ENCODE measurements around the gene TATDN2.

TATDN2 gene, protein sequence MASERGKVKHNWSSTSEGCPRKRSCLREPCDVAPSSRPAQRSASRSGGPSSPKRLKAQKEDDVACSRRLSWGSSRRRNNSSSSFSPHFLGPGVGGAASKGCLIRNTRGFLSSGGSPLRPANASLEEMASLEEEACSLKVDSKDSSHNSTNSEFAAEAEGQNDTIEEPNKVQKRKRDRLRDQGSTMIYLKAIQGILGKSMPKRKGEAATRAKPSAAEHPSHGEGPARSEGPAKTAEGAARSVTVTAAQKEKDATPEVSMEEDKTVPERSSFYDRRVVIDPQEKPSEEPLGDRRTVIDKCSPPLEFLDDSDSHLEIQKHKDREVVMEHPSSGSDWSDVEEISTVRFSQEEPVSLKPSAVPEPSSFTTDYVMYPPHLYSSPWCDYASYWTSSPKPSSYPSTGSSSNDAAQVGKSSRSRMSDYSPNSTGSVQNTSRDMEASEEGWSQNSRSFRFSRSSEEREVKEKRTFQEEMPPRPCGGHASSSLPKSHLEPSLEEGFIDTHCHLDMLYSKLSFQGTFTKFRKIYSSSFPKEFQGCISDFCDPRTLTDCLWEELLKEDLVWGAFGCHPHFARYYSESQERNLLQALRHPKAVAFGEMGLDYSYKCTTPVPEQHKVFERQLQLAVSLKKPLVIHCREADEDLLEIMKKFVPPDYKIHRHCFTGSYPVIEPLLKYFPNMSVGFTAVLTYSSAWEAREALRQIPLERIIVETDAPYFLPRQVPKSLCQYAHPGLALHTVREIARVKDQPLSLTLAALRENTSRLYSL

DNA sequence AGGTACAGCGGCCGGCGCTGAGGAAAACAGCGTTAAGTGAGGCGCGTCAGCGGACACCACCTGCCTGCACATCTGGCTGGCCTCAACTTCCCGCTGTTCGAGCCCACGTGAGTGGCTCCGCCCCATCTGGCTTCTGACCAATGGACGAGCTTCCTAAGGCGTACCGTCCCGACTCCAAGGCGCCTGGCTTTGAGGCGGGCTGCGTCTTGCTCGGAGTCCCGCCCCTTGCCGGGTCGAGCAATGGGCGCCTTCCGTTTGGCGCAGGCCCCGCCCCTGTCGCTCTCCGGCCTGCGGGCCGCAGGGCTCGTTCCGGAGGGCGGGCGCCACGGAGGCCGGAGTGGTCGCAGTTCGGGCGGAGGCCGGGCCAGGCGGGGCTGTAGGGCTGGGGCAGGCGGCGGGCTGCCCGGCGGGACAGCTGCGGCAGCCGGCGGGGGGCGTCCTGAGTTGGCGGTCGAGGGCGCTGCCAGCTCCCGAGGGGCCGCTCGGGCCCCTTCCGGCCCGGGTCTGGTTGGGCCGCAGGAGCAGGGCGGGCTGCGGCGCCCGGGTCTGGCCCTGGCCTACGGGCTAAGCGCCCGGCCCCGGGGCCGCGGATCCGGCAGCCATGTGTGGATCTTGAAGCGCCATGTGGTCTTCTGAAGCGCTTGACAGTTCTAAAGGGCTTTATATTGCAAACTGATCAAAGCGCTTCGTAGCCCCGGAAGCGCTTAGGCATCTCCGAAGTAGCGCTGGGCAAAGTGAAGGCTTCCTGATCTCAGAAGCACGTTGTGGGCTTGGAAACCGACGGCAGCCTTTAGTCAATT lies at the start of gene TATDN2:
TSS of gene TATDN2 (plus strand) at position 276 of the 800 bp plus-strand sequence. CDS start 742 bp downstream, outside the sequence.
- in situ Hi-C loops (cut with MboI; ENCODE audit: low pct_unique_long_range_greater_than_20kb, low sequenced_read_pairs): no loop called here
- DNase-seq: peak; percentile 97

DNA sequence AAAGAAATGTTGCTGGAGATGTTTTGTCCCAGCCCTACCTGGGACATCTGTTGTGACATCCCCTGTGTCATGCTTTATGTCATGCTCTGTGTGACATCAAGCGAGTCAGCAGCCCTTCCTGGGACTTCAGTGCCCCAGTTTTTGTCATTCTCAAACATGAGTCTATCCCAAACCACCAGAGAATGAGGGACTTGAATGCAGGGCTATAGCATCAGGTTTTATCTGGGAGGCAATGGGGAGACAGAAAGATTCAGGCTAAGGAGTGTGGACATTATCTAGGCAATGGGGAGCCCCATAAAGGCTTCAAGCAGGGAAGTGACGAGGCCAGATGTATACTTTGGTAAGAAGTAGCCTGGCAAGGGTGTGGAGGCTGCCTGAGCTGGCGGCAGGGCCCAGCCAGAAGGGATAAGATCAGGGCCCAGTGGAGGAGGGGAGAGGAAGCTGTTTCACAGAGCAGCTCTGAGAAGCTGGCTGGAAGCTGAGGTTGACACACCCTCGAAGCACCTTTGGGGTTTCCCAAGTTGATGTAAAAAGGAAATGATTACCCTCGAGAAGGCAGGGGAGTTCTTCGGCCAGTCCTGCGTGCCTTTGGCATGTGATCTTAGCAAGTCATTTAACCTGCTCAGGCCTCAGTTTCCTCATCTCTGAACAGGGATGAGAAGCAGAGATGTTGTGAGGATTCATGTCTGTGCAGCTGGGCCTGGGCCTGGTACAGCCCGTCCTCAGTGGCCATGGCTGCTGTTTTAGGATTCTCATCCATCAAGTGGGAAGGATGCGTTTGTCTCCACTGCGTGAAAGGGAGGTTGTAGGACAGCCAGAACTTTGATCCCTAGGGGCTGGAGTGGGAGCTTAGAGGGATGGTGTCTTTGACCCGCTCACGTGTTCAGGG lies 49.3 kb upstream of the TATDN2 start:
- peak; percentile 43 for DNase-seq
- in situ Hi-C loops (cut with MboI; ENCODE audit: low pct_unique_long_range_greater_than_20kb, low sequenced_read_pairs): no loop called here

DNA sequence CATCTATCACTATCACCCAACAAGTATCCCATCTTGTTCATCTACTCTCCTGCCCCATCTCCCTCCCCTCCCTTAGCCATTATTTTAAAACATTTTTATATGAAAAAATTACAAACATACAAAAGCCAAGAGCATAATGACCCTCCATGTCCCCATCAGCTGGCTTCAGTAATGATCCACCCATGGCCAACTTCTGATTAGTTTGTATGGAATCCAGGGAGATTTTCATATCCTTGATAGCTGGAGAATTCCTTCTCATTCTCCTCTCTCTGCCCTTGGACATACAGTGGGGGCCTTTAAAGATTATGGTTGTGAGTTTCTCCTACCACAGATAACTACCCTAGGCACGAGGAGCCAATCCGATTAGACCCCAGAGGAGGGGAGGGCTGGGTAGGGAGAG lies 43.3 kb upstream of the TATDN2 start:
- no peak for DNase-seq
- in situ Hi-C loops (cut with MboI; ENCODE audit: low pct_unique_long_range_greater_than_20kb, low sequenced_read_pairs): no loop called here

DNA sequence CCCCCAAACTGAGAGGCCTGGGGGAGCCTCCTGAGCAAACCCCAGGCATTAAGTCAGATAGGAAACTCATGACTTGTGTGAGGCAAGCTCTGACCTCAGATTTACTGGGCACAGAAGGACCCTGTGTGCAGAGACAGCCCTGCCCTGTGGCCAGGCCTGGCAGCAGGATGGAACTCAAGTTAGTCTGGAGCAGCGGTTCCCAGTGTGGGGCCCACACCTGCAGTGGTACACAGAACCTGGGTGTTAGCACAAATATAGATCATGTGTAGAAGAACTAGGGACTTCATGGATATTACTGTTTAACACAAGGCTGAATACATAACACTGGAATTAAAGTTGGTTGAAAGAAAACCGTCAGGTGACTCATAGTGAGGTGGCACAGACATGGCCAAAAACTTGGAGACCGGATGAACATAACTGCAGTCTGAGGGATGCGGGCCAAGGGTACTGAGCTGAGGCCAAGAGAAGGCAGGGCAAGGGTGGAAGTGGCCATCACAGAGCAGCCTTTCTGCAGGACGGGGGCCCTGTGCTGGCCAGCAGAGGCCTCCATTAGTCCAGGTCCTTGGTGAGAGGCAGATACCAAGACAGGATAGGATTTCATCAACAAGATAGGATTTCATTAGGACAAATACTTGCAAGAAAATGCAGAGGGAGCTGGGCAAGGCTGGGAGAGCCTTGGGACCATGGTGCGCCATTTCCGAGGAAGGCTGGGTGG lies 42.7 kb upstream of the TATDN2 start:
- no peak for DNase-seq
- in situ Hi-C loops (cut with MboI; ENCODE audit: low pct_unique_long_range_greater_than_20kb, low sequenced_read_pairs): no loop called here

DNA sequence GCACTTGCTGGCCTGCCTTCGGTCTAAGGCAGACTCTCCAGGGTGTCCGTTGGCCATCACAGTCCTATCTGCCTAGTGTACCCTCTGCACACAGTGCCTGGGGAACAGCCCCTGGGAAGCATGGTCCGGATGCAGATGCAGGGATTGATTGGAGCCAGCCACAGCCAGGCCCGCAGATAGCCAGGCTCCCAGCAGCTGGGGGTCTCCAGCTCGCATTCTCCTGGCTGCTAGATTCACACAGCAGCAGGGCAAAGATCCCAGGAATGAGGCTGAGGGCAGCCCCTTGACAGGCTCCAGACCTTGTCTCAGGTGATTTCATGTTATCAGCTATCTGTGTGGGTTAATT lies 42.1 kb upstream of the TATDN2 start:
- in situ Hi-C loops (cut with MboI; ENCODE audit: low pct_unique_long_range_greater_than_20kb, low sequenced_read_pairs): no loop called here

DNA sequence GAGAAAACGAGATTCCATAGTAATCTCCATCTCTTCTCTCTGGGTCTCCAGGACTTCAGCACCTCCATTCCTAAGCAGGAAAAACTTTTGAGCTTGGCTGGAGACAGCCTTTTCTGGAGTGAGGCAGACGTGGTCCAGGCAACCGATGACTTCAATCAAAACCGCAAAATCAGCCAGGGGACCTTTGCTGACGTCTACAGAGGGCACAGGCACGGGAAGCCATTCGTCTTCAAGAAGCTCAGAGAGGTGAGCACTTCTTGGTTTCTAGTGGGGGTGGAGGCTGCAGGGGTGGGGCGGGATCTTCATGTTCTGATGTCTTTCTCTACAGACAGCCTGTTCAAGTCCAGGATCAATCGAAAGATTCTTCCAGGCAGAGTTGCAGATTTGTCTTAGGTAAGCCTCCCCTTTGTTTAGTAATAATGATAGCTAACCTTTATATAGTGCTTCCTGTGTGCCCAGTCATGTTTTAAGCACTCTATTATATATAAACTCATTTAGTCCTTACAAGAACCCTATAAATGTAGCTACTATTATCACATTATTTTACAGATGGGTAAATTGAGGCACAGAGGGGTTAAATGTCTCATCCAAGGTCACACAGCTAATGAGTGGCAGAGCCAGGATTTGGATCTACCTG lies 35.0 kb upstream of the TATDN2 start:
- no peak for DNase-seq
- in situ Hi-C loops (cut with MboI; ENCODE audit: low pct_unique_long_range_greater_than_20kb, low sequenced_read_pairs): no loop called here

More for the DNA sequence above, 42.1 kb upstream of the TATDN2 start:
- DNase-seq: no peak

DNA sequence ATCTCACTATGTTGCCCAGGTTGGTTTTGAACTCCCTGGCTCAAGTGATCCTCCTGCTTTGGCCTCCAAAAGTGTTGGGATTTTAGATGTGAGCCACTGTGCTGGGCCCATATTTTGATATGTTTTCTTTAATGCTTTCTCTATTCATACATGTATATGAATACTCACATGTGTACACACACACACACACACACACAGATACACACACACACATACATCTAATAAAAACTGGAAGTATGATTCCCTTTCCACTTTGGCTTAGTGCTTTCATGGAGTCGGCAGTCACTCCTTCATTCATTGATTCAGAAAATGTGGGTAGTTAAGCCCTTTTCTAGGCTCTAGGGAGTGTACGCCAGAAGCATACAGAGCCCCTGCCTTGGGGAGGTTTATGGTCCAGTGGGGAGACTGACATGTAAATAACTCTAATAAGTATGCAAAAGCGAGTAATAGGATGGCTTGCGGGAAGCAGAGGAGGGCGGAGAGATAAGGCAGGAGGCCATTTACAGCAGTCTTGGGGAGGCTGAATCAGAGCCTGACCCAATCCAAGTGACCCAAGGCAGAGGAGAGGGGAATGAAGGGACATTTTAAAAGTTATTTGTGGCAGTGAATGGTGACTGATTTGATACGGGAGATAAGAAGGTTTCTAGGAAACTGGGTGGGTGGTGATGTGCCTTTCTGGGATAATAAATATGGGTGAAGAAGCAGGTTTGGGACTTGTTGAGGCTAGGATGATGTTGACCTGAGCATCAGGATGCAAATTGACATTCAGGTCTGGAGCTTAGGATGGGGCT lies 32.5 kb upstream of the TATDN2 start:
- in situ Hi-C loops (cut with MboI; ENCODE audit: low pct_unique_long_range_greater_than_20kb, low sequenced_read_pairs): no loop called here
- no peak for DNase-seq

DNA sequence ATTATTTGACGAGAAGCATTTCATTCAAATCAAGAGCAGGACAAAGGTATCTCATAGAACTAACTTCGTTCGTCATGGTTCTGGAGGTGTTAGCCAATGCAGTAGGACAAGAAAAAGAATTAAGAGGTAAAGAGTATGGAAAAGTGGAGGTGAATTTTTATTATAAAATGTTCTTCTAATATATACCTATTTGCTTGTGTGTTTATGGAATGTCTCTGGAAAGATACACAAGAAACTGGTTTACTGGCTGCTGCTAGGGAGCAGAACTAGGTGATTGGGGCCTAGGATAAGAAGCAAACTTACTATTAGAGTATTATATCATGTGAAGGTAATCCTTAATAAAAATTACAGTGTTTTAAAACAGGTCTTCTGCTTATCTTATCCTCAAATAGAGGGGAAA lies 30.9 kb upstream of the TATDN2 start:
- in situ Hi-C loops (cut with MboI; ENCODE audit: low pct_unique_long_range_greater_than_20kb, low sequenced_read_pairs): no loop called here
- no peak for DNase-seq

DNA sequence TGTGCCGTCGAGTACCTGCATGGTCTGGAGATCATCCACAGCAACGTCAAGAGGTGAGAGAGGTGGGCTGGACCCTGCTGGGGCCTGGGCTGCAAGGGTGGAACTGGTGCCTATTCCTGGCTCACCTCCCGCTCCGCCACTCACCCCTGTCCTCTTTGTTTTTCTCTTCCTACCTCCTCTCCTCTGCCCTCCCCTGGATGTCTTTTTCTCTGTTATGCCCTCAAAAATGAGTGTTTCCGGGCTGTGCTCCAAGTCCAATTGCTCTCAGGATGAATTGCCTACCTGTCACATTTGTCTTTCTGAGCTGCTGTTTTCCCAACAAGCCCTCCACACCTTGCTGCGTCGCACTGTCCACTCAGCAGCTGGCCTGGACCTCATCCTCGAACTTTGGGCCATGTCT lies 28.5 kb upstream of the TATDN2 start:
- no peak for DNase-seq
- in situ Hi-C loops (cut with MboI; ENCODE audit: low pct_unique_long_range_greater_than_20kb, low sequenced_read_pairs): no loop called here

DNA sequence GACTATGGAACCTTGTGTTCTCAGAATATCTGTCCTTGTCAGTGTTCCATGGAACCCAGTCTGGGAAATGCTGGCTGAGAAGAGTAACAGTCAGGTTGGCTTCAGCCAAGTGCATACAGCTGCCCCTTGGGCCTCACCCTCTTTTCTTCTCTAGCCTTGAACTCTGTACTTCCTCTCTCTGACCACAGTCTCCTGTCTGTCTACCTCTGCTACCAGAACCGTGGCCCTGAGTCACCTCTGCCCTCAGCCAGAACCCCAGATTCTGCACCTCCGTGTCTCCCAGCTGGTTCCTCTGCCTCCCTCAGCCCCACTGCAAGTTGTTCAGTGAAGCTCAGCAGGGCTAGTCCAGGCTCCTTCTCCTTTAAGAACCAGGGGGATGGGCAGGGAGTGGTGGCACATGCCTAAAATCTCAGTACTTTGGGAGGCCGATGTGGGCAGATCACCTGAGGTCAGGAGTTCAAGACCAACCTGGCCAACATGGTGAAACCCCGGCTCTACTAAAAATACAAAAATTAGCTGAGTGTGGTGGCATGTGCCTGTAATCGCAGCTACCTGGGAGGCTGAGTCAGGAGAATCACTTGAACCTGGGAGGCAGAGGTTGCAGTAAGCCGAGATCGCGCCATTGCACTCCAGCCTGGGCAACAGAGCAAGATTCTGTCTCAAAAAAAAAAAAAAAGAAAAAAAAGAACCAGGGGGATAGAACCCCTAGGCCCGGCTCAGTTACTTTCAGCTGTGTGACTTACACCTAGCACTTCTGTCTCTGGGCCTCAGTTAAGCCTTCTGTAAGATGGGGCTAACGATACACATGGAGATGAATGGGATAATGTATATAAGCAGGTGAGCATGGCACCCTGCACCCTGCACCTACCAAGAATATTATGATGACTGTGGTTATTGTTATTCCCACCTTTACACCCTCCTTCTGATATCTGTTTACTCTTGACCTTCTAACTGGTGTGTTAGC lies 24.3 kb upstream of the TATDN2 start:
- in situ Hi-C loops (cut with MboI; ENCODE audit: low pct_unique_long_range_greater_than_20kb, low sequenced_read_pairs): no loop called here
- DNase-seq: peak; percentile 64

DNA sequence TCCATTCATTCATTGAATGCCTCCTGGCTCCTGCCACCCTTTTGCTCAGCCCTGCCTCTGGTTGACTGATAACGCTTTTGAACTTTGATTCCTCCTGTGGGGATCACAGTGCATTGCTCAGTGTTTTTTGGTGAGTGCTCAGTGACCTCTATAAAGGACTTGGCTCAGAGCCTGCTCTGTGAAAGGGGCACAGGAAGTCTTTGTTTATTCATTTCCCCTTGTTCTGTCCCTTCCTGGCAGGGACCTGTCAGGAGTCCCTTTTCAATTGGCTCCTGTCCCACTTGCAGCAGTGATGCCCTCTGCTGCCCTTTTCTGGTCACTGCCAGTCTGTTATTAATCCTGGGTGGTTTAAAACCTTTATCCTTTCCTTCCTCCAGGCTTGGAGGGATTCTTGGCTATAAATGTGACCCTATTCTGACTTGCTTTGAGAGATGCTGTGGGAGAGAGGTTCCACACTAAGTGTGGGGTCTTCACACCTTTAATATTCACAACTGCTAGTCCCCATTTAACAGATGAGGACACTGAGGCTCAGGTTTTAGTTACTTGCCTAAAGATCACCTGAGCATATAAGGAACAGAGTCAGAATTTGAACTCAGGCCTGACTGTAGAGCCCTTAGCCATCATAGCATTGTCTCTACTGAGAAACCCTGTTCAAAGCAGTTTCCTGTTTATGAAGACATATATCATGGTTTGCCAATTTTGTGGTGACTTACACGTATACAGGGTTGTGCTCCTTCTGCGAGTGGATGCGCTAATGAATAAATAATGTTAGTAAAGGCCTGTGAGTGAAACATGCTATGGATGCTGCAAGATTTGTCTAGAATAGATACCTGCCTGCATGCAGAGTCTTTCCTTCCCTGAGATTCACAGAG lies 23.2 kb upstream of the TATDN2 start:
- peak; percentile 82 for DNase-seq
- in situ Hi-C loops (cut with MboI; ENCODE audit: low pct_unique_long_range_greater_than_20kb, low sequenced_read_pairs): no loop called here

DNA sequence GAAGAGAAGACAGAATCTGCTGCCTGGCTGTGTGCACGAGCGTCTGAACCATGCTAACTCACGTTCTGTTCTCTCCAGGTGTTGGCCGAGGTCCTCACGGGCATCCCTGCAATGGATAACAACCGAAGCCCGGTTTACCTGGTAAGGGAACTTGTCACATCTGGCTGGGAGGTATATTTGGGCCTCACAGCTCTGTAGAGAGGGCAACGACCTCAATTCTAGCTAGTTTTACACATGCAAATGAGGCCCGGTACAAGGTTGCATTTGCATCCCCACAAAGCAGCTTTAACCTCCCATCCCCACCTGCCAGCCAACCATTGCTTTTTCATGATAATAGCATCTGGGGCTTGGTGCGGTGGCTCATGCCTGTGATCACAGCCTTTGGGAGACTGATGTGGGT lies 22.0 kb upstream of the TATDN2 start:
- DNase-seq: no peak
- in situ Hi-C loops (cut with MboI; ENCODE audit: low pct_unique_long_range_greater_than_20kb, low sequenced_read_pairs): no loop called here

DNA sequence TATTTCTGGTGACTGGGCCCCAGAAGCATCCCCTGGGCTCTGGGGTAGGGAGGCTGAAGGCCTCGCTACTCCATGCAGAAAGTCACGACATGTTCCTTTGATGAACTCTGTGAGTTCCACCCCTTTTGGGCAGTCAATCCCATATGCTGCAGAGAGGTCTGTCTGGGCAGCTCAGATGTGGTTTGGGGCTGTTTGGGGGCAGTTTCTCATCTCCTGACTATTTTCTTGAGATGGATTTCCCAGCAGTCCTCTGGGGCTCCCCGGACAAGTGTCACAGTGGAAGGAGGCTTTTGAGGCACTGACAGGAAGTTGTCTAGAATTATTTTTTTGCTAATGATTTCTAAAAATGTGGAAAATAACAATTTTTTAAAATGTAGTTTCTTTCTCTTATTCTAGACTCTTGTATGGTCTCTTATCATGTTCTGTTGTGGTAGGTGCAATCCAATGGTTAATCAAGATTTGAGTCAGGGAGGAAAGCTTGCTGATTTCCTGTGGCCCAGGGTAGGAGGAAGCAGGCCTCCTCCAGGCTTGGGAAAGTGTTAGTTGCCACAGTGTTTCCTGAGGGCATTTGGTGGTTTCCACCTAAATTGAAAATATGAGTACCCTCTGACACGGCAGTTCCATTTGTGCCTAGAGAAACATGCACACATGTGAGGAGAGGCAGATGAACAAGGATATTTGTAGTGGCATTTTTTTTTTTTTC lies 19.9 kb upstream of the TATDN2 start:
- in situ Hi-C loops (cut with MboI; ENCODE audit: low pct_unique_long_range_greater_than_20kb, low sequenced_read_pairs): no loop called here
- DNase-seq: peak; percentile 90

DNA sequence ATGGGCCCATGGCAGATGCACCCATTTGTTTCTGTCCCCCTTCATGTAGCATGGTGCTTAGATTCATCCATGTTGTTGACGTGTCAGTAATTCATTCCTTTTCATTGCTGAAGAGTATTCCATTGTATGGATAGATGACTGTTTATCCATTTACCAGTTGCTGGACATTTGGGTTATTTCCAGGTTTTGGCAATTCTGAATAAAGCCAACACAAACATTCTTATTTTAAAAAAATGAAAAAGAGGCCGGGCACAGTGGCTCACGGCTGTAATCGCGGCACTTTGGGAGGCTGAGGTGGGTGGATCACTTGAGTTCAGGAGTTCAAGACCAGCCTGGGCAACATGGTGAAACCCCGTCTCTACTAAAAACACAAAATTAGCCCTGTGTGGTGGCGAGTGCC lies 18.7 kb upstream of the TATDN2 start:
- DNase-seq: no peak
- in situ Hi-C loops (cut with MboI; ENCODE audit: low pct_unique_long_range_greater_than_20kb, low sequenced_read_pairs): no loop called here

DNA sequence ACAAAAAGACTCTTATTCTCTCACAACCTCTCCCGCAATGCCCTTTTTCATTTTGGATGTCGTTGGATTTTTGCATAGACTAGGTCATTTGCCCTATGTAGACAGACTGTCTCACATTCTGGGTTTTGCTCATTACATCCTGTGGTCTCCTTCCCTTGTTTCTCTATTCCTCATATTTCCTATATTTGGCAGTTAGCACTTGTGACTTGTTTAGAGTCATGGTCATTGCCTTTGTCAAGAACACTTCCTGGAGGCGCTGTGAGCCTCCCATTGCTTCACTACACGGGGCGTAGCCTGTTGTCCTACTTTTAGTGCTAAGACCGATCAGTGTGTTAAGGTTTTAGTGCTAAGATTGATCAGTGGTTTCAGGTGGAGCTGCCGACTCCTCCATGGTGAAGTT lies 16.1 kb upstream of the TATDN2 start:
- in situ Hi-C loops (cut with MboI; ENCODE audit: low pct_unique_long_range_greater_than_20kb, low sequenced_read_pairs): no loop called here
- no peak for DNase-seq

Measured in KBM-7 (cell line).